ENCODE results near the gene NDUFA8.

GRCh38 chr9:122130837-122131236 lies 28.7 kb downstream of the NDUFA8 start:
- TF ChIP-seq JUND (IDR thresholded peaks at IDR 0.05) (no peak), EP300 (IDR thresholded peaks at IDR 0.05; ENCODE audit: borderline replicate concordance in 1 of 2, low read depth in 1 of 2, low read length in 1 of 2) (no peak), SIN3A (IDR thresholded peaks at IDR 0.05; ENCODE audit: borderline replicate concordance, low read depth, low read length) (no peak), EZH2phosphoT487 (IDR thresholded peaks at IDR 0.05; ENCODE audit: borderline replicate concordance, low read depth) (no peak), MXI1 (IDR thresholded peaks at IDR 0.05; ENCODE audit: low read depth, low read length) (no peak), FOXM1 (IDR thresholded peaks at IDR 0.05; ENCODE audit: low read depth) (no peak), USF2 (IDR thresholded peaks at IDR 0.05; ENCODE audit: borderline replicate concordance, low read depth, low read length) (no peak), POLR2AphosphoS5 (IDR thresholded peaks at IDR 0.05; ENCODE audit: low read depth, low read length) (no peak), MEF2A (IDR thresholded peaks at IDR 0.05; ENCODE audit: borderline replicate concordance, low read depth) (no peak), YY1 (IDR thresholded peaks at IDR 0.05; ENCODE audit: low read depth) (no peak), PBX3 (IDR thresholded peaks at IDR 0.05) (no peak), CHD2 (IDR thresholded peaks at IDR 0.05; ENCODE audit: low read length, partially characterized antibody) (no peak), GABPA (IDR thresholded peaks at IDR 0.05; ENCODE audit: low read depth) (no peak)
- TF ChIP-seq, protein P1, sequence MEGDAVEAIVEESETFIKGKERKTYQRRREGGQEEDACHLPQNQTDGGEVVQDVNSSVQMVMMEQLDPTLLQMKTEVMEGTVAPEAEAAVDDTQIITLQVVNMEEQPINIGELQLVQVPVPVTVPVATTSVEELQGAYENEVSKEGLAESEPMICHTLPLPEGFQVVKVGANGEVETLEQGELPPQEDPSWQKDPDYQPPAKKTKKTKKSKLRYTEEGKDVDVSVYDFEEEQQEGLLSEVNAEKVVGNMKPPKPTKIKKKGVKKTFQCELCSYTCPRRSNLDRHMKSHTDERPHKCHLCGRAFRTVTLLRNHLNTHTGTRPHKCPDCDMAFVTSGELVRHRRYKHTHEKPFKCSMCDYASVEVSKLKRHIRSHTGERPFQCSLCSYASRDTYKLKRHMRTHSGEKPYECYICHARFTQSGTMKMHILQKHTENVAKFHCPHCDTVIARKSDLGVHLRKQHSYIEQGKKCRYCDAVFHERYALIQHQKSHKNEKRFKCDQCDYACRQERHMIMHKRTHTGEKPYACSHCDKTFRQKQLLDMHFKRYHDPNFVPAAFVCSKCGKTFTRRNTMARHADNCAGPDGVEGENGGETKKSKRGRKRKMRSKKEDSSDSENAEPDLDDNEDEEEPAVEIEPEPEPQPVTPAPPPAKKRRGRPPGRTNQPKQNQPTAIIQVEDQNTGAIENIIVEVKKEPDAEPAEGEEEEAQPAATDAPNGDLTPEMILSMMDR (IDR thresholded peaks at IDR 0.05): no peak

All from SK-N-SH (cell line).